GM23338 (cell line): ENCODE results near the gene VAPB.

Experiments used
- TF ChIP-seq, protein P1 (sequence below), 2 experiments: fragments of 200-600 bp in 1 of 2; sonication (generic) in 1 of 2; conservative IDR thresholded peaks; 2 replicates each; pipeline versions ENCODE4 v1.5.1 to v1.6.1; 2016 to 2017; ENCODE audit warnings: antibody characterized with exemption in 2 of 2, low read depth in 2 of 2, mild to moderate bottlenecking in 2 of 2, moderate library complexity in 1 of 2
- TF ChIP-seq, protein P2 (sequence below): IDR thresholded peaks from one replicate; pipeline ENCODE4 v1.6.1; 2018; ENCODE audit warnings: antibody characterized with exemption; ENCODE audit not compliant: unreplicated experiment

DNA sequence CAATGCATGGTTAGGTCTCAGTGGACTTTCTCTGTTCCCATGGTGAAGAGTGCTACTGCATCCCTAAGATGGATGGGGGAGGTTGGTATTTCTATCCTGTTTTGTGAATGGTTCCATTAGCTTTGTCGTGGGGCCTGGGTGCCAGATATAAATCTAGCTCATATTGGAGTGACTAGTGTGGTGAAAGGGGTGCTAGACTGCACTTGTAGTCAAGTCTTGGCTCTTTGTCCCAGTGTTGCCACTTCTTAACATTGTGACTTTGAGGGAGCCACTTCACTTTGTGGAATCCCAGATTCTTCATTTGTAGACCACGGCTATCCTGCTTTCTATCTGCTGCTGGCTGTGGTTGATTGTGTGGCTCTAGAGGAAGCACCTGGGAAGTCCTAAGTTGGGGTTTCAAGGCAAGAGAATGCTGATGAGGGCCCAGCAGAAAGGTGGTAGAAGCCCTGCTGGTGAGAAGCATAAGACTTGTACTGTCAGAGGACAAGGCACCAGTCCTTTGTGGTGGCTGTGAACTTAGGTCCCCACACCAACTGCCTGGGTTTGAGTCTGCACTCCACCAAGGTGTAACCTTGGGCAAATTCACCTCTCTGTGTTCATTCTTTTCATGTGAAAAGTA, 44.1 kb downstream of the VAPB start:
- TF ChIP-seq, protein P1, sequence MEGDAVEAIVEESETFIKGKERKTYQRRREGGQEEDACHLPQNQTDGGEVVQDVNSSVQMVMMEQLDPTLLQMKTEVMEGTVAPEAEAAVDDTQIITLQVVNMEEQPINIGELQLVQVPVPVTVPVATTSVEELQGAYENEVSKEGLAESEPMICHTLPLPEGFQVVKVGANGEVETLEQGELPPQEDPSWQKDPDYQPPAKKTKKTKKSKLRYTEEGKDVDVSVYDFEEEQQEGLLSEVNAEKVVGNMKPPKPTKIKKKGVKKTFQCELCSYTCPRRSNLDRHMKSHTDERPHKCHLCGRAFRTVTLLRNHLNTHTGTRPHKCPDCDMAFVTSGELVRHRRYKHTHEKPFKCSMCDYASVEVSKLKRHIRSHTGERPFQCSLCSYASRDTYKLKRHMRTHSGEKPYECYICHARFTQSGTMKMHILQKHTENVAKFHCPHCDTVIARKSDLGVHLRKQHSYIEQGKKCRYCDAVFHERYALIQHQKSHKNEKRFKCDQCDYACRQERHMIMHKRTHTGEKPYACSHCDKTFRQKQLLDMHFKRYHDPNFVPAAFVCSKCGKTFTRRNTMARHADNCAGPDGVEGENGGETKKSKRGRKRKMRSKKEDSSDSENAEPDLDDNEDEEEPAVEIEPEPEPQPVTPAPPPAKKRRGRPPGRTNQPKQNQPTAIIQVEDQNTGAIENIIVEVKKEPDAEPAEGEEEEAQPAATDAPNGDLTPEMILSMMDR (conservative IDR thresholded peaks at IDR 0.05; ENCODE audit: low read depth in 2 of 2): no peak
- TF ChIP-seq, protein P2, sequence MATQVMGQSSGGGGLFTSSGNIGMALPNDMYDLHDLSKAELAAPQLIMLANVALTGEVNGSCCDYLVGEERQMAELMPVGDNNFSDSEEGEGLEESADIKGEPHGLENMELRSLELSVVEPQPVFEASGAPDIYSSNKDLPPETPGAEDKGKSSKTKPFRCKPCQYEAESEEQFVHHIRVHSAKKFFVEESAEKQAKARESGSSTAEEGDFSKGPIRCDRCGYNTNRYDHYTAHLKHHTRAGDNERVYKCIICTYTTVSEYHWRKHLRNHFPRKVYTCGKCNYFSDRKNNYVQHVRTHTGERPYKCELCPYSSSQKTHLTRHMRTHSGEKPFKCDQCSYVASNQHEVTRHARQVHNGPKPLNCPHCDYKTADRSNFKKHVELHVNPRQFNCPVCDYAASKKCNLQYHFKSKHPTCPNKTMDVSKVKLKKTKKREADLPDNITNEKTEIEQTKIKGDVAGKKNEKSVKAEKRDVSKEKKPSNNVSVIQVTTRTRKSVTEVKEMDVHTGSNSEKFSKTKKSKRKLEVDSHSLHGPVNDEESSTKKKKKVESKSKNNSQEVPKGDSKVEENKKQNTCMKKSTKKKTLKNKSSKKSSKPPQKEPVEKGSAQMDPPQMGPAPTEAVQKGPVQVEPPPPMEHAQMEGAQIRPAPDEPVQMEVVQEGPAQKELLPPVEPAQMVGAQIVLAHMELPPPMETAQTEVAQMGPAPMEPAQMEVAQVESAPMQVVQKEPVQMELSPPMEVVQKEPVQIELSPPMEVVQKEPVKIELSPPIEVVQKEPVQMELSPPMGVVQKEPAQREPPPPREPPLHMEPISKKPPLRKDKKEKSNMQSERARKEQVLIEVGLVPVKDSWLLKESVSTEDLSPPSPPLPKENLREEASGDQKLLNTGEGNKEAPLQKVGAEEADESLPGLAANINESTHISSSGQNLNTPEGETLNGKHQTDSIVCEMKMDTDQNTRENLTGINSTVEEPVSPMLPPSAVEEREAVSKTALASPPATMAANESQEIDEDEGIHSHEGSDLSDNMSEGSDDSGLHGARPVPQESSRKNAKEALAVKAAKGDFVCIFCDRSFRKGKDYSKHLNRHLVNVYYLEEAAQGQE: no peak
